Hepatocyte (in vitro differentiated cells): ENCODE data around the gene PDE4B.

Experiments used
- CTCF ChIP-seq: fragments of 200-600 bp; sonication (generic); IDR thresholded peaks from 2 replicates; pipeline ENCODE4 v1.5.1; 2016; ENCODE audit warnings: antibody characterized with exemption, mild to moderate bottlenecking; ENCODE audit not compliant: poor library complexity
- EZH2phosphoT487 ChIP-seq: fragments of 200-600 bp; sonication (generic); IDR thresholded peaks from one replicate; pipeline ENCODE4 v1.6.1; 2018; ENCODE audit warnings: antibody characterized with exemption, mild to moderate bottlenecking, low read depth, moderate library complexity; ENCODE audit not compliant: unreplicated experiment, severe bottlenecking

DNA sequence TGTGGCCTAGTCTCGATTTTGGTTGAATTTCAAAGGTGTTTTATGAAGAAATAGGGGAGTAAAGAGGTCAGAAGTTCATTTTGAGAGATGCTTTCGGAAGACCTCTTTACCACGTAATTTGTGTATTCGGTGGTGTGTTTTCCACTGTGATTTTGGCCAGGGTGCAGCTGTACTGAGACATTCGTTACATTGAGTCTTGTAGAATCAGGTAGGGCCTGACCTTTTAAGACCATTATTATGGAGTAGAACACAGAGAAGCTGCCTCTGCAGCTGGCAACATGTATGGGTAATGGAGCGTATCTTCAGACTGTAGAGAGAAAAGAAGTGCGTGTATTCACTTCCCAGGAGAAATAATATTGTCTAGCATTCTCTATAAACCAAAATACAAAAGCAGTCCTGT is 326.5 kb downstream of the PDE4B start:
- TF ChIP-seq CTCF: no peak
- no peak for TF ChIP-seq EZH2phosphoT487
